Glomerular visceral epithelial cell (primary cell): ENCODE measurements around the gene KCNE3.
"Not testable (repeated sequence)": the region's sequence is repeated elsewhere in the genome, so short reads cannot be mapped to it uniquely, and the experiment has no call there.

Source experiments
- DNase-seq: peaks from one replicate; pipeline ENCODE4 v3.0.0-alpha.2; 2016; ENCODE audit errors: extremely low spot score

Gene KCNE3

DNA sequence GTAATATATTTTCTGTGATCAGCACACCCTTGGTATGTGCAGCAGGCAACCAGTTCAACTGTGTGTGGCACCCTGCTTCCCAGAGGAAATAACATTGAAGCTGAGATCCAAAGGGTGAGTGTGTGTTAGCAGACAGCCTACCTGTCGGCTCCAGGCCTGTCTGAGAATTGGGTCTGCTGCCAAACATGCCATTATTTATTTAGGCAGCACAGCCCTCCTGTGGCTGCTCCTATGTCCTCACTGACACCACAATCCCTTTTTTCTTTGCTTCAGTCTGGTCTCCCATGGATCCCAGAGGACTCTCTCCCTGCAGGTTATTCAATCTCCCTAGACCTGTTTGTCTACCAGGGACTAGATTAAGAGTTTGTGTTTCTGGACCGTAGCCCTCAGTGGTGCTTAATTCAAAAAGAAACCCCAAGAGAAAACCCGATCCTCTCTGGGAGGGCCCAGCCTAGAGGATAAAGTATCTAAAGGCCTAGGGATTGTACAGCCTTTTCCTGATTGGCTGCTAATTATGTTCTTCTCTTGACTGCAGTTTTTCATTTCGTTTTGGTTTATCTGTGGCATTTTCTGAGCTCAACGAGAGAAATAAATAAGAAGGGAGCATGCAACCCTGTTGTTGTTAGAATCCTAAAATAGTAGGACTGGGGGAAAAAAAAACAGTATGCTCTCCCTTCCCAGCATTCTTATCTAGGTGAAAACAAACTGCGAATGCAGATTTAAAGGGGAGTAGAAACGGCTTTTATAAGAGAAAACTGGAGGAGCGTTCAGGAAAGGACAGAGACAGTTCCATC lies 24.1 kb downstream of the KCNE3 start:
- peak; percentile 44 for DNase-seq

DNA sequence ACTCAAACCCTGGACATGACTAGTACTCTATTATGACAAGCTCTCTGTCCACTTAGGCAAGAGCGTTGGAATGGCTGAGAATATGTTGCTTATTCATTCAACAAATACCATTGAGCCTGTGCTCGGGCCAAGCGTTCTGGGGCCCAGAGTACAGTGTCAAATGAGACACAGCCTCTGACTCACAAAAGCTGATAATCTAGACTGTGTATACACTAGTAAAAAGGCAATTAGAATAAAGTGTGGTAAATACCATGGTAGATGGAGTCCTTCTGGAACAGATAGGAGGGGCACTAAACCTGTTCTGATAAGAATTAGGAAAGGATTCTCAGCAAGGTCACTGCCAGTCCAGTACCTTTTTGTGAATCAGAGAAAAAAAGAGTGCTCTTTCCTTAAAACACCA lies 24.7 kb downstream of the KCNE3 start:
- no peak for DNase-seq

DNA sequence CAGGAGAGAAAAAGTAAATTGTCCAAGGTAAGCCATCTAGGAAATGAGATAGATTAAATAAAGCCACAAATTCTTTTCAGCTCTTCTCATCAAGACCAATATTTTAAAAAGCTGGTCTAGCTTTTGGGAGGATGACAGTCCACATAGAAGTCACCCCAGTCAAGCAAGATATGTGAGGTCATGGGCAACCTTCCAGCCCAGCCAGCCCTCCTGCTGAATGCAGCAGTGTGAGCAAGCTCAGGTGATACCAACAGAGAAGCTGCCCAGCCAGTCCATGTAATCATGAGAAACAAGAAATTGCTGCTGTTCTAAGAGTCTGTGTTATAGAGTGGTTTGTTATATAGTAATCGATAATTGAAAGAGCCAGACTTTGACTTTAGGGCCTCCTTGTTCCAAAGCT lies 28.7 kb downstream of the KCNE3 start:
- DNase-seq, result no peak

DNA sequence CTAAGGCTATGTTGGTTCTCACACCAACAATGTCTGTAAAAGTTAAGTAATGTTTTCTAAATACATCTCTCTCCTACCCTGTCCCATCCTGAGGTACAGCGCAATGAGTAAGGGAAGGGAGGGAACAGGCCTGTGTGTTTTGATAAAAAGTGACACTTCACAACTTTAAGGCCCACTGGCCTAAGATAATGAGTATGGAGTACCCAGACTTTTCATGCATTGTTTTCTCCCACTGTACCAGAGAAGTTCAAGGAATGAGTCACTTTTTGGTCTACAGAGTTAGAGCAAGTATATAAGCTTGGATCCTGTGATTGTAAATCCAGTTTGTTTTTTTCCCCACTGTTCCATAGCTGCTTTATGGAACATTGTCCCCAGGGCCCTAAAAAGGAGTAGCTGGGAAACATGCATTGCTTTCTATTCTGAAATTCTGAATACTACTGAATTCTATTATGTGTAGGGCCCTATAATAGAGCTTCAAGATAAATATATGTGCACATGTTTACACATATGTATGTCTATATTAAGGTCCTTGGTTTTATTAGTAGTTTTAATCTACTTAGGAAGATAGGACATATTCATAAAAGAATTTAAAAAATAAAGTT lies 29.8 kb downstream of the KCNE3 start:
- DNase-seq, result no peak

DNA sequence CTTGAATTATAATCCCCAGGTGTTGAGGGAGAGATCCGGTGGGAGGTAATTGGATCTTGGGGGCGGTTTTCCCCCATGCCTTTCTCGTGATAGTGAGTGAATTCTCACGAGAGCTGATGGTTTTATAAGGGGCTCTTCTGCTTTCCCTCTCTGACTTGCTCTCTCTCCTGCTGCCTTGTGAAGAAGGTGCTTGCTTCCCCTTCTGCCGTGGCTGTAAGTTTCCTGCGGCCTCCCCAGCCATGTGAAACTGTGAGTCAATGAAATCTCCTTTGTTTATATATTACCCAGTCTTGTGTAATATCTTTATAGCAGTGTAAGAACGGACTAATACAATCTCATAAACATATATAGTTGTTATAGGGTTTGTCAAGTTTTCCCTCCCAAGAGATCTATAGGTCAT lies 32.8 kb downstream of the KCNE3 start:
- DNase-seq, result no peak

DNA sequence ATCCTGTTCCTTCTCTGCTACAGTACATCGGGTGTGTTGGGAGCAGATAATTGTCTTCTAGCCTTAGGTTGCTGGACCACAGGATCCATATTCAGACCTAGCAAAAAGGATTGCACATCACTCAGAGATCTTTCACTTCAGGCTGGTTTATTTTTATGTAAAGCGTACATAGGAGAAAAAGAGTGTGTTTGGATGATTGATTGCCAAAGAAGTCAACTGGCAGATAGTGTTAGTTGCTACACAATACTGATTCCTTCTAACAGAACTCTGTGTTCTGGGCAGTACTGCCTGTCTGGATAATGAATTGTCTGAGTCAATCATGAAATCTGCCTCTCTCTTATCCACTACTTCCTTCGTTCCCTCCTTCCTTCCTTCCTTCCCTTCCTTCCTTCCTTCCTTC lies 38.1 kb downstream of the KCNE3 start:
- DNase-seq, result no peak

DNA sequence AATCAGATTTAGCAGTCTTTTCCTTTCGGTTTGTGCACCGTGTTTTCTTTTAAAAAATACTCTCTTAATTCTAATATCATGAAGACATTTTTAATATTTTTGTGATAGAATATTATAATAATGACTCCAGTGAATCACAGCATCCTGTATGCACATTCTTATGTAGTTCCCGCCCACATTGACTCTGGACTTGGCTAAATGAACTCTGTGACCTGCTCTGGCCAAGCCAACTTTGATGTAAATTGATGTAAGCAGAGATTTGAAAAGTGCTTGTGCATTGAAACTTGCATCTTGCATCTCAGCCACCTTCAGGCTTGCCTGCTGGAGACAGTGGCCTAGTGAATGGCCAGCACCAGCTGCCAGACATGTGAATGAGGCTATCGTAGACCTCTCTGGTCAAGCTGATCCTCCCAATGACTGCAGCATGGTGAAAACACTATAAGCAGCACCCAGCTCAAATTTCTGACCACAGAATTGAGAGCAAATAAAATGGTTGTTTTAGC lies 39.9 kb downstream of the KCNE3 start:
- no peak for DNase-seq

DNA sequence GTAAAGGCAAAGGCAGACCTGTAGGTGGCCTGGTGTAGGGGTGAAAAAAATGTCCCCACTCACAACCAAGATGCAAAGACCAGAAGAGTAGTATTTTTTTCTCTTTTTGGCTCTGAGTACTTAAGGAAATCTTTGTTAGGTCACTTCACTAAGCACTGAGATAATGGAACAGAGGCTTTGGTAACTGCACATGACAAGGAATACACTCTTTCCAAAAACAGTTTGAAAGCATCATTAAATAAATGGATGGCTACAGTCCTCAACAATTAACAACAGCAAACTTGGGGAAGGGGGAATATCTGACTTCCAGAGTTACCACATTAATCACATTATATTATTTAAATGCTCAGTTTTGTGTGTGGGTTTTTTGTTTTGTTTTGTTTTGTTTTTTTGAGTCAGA lies 42.2 kb downstream of the KCNE3 start:
- no peak for DNase-seq

DNA sequence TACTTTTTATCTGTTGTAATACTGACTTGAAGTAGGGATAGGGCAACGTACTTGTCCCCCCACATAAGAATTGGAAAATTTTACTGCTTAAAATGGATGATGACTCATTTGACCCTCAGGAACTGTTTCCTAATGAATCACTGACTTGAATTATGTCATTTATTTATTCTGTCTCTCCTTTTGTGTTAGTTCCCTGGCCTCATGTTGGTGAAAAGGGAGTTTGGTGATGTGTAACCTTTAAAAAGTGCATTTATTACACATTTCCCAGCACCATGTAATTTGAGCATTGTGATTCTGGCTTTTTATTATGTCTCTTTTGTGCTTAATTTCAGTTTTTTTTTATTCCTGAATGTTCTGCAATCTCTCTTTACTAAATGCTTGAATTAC lies 48.8 kb downstream of the KCNE3 start:
- DNase-seq, result peak; percentile 53

DNA sequence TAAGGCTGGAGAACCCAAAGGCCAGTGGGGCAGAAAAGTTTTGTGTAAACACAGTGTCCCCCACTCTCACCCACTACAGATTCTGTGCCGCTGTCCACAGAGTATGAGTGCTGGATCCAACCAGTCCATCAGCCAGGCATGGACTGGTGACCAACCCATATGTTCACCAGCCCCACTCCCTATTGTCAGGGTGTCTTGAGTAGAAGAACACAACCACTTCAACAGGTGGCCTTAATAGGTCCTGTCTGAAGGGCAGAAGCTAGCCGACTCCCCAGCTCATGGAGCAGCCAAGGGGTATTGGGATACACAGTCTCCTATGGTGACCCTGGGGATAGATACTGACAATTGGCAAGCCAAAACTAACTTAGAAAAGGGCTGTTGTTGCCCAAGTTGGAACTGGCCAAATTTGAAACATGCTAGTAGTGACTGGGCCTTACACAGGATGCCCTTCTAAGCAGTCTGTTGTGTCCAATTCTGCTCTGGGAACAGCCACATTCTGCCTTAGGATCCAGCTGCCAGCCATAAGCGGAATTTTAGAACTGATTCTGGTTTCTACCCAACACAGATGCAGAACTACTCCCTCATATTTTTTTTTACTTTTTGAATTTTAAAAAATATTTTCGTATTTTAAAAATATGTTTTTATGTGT lies 49.4 kb downstream of the KCNE3 start:
- DNase-seq, result no peak

DNA sequence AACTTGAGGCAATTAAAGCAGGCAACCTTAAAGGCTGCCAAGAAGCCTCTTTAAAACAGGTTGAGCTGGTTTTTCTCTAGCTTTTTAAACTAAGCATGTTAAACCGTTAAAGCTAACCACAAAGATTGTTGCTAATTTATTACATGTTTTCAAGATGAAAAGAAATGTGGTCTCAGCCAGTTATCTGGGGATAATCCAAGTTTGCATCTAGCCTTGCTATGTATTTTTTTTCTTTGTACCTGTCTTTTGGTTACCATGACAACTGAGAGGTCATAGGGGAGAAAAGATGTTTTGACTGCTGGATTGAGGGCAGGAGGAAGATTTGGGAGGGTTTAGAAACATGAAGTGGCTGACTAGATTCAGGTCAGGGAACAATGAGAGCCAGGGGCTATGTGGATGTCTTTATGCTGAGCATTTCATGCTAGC lies 50.0 kb downstream of the KCNE3 start:
- DNase-seq, result peak; percentile 34

DNA sequence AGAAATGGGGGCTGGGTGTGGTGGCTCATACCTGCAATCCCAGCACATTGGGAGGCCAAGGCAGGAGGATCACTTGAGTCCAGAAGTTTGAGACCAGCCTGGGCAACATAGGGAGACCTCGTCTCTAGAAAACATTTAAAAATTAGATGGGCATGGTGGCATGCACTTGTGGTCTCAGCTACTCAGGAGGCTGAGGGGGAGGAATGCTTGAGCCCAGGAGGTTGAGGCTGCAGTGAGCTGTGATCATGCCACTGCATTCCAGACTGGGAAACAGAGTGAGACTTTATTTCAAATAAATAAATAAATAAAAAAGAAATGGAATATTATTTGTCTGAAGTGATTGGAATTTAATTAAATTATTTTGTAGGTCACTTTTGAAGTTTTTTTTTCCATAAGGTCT lies 50.4 kb downstream of the KCNE3 start:
- not testable (repeated sequence) for DNase-seq

DNA sequence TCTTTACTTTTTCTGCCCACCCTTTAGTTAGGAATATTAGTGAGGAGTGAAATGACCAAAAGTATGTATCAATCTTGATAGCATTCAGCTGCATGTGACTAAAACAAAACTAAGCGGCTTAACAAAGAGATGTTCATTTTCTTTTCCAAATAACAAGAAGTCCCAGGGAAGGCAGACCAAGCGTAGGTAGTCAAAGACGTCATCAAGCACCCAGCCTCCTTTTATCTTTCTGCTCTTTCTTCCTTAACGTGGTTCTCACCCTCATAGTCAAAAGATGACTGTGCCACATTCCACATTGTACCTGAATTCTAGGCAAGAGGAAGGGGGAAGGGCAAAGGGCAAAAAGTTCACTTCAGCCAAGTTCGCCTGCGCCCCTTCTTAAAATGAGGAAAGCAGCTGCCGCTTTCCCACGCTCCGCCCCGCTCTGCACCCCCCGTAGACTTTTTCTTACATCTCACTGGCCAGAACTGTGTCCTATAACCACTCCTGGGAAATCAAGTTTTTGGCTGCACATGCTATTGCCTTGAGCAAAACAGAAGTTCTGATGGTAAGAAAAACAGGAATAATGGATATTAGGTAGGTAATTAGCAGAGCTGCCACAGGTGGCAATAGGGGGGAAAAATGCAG lies 54.5 kb downstream of the KCNE3 start:
- no peak for DNase-seq

DNA sequence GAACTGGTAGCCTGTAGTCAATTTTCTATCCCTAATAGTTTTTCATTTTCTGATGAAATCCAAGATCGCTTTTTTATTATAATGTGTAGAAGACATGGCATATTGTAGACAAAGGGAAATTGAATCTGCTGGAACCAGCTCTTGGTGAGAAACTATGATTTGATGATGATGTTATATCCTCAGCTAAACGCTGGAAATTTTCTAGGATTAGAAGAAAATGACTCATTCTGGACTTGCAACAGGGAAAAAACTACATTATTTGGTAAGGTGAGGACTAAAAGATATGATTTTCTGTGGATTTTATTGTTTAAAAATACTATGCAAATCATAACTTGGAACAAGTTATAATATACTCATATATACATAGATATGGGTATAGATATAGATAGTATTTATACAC lies 55.0 kb downstream of the KCNE3 start:
- DNase-seq, result no peak

DNA sequence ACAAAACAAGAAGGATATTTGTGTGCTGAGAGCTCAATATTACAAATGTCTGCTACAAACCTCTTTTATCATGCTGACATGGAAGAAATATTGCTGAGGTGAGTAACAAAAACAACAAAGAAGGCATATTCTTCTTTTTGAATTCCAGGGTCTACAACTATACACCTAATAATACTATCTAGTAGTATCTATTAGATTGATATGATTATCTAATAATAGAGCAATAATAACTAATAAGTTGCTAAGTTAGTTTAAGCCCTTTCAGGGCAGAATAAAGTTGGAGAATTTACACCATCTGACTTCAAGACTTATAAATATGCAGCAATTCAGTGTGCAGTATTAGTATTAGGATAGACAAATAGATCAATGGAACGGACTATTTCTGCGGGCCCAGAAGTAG lies 57.7 kb downstream of the KCNE3 start:
- no peak for DNase-seq
